Hepatocyte (in vitro differentiated cells): ENCODE data around the gene SEMA3A. TPM values are rescaled to one million over a fixed set of nuclear protein-coding genes. Genes with fewer than 3 reads are reported as not detected.
A peak's percentile ranks its signal among the peaks of the same experiment; 100 is the strongest.

Experiments
- DNase-seq: peaks from one replicate; pipeline ENCODE4 v3.0.0-alpha.2; 2016; ENCODE audit warnings: low spot score
- H2AFZ ChIP-seq: fragments of 200-600 bp; sonication (generic); 2 replicates; pipeline ENCODE4 v1.6.0; 2016; ENCODE audit warnings: antibody characterized with exemption, mild to moderate bottlenecking
- H3K27ac ChIP-seq: fragments of 200-600 bp; sonication (generic); 2 replicates; pipeline ENCODE4 v1.5.1; 2016; ENCODE audit warnings: mild to moderate bottlenecking
- H3K27me3 ChIP-seq: fragments of 200-600 bp; sonication (generic); 2 replicates; pipeline ENCODE4 v1.6.1; 2016
- H3K36me3 ChIP-seq: fragments of 200-600 bp; sonication (generic); replicated peaks from 2 replicates; pipeline ENCODE4 v1.5.1; 2016; ENCODE audit warnings: low read depth; ENCODE audit not compliant: insufficient read depth
- H3K4me1 ChIP-seq: fragments of 200-600 bp; sonication (generic); 2 replicates; pipeline ENCODE4 v1.5.1; 2016; ENCODE audit warnings: mild to moderate bottlenecking, moderate library complexity; ENCODE audit not compliant: insufficient read depth
- H3K4me2 ChIP-seq: fragments of 200-600 bp; sonication (generic); 2 replicates; pipeline ENCODE4 v1.6.0; 2016
- H3K4me3 ChIP-seq: fragments of 200-600 bp; sonication (generic); 2 replicates; pipeline ENCODE4 v1.5.1; 2016; ENCODE audit warnings: mild to moderate bottlenecking
- H3K79me2 ChIP-seq: fragments of 200-600 bp; sonication (generic); 2 replicates; pipeline ENCODE4 v1.6.0; 2017; ENCODE audit warnings: mild to moderate bottlenecking
- H3K9me2 ChIP-seq: fragments of 200-600 bp; sonication (generic); replicated peaks from 2 replicates; pipeline ENCODE4 v1.6.0; 2017; ENCODE audit warnings: mild to moderate bottlenecking; ENCODE audit not compliant: insufficient read depth
- H3K9me3 ChIP-seq: fragments of 200-600 bp; sonication (generic); 2 replicates; pipeline ENCODE4 v1.5.1; 2016; ENCODE audit warnings: low read depth, mild to moderate bottlenecking
- H4K20me1 ChIP-seq: fragments of 200-600 bp; sonication (generic); 2 replicates; pipeline ENCODE4 v1.6.0; 2016; ENCODE audit warnings: mild to moderate bottlenecking; ENCODE audit not compliant: insufficient read depth, poor library complexity, severe bottlenecking
- CTCF ChIP-seq: fragments of 200-600 bp; sonication (generic); IDR thresholded peaks from 2 replicates; pipeline ENCODE4 v1.5.1; 2016; ENCODE audit warnings: antibody characterized with exemption, mild to moderate bottlenecking; ENCODE audit not compliant: poor library complexity
- EZH2 ChIP-seq: fragments of 200-600 bp; sonication (generic); IDR thresholded peaks from 2 replicates; pipeline ENCODE4 v1.6.1; 2016; ENCODE audit warnings: antibody characterized with exemption, mild to moderate bottlenecking, borderline replicate concordance
- EZH2phosphoT487 ChIP-seq: fragments of 200-600 bp; sonication (generic); IDR thresholded peaks from one replicate; pipeline ENCODE4 v1.6.1; 2018; ENCODE audit warnings: antibody characterized with exemption, mild to moderate bottlenecking, low read depth, moderate library complexity; ENCODE audit not compliant: unreplicated experiment, severe bottlenecking
- WGBS: methylation state at CpG from one replicate; pipeline ENCODE4 v1.1.6; 2016; ENCODE audit warnings: low lambda C conversion rate; ENCODE audit errors: missing lambda C conversion rate; 5-methylcytosine and 5-hydroxymethylcytosine counted together
- polyA plus RNA-seq: library from polyadenylated mRNA; unstranded; fragments of >200 nt; fragmentation: Nextera tagmentation; extraction: Ambion mirVana; gene quantifications from 2 replicates; pipeline ENCODE4 v1.2.1, GENCODE V29; 2016
- total RNA-seq: library from RNA; depleted of rRNA; stranded (reverse); fragments of >200 nt; gene quantifications from 2 replicates; pipeline ENCODE4 v1.2.3, GENCODE V29; 2014

Gene SEMA3A
- total and polyA plus RNA-seq, 2 experiments from 2014 or later, result 19.3 to 64.6 TPM

GRCh38 chr7:84202855-84203254 is 8.3 kb upstream of the SEMA3A start:
- H3K27ac ChIP-seq, result no peak overlapping the region
- no peaks in the 10 kb centered on the region for H3K79me2 ChIP-seq
- H3K4me1 ChIP-seq, result no peaks in the 10 kb centered on the region
- H3K4me2 ChIP-seq, result no peak overlapping the region
- WGBS, result 98% methylated on average over 1 of the region's 1 CpG
- no peaks in the 10 kb centered on the region for H3K9me2 ChIP-seq
- no peaks in the 10 kb centered on the region for H3K9me3 ChIP-seq
- TF ChIP-seq EZH2phosphoT487 (no peak), EZH2 (no peak), CTCF (no peak)
- no peaks in the 10 kb centered on the region for H3K36me3 ChIP-seq
- DNase-seq, result no peak
- H2AFZ ChIP-seq, result no peak overlapping the region
- H4K20me1 ChIP-seq, result no peaks in the 10 kb centered on the region
- no peaks in the 10 kb centered on the region for H3K27me3 ChIP-seq
- no peak overlapping the region for H3K4me3 ChIP-seq

GRCh38 chr7:84200859-84201258 is 6.3 kb upstream of the SEMA3A start:
- no peaks in the 10 kb centered on the region for H3K27me3 ChIP-seq
- no peak overlapping the region for H3K4me2 ChIP-seq
- TF ChIP-seq EZH2, result no peak
- no peak for TF ChIP-seq EZH2phosphoT487
- no peak for TF ChIP-seq CTCF
- H3K9me2 ChIP-seq, result no peaks in the 10 kb centered on the region
- no peaks in the 10 kb centered on the region for H4K20me1 ChIP-seq
- no peak overlapping the region for H3K27ac ChIP-seq
- no peaks in the 10 kb centered on the region for H3K9me3 ChIP-seq
- 31% methylated on average over 3 of the region's 3 CpGs for WGBS
- no peak overlapping the region for H2AFZ ChIP-seq
- H3K4me1 ChIP-seq, result peaks cover 7% of the 10 kb centered on the region
- H3K79me2 ChIP-seq, result no peaks in the 10 kb centered on the region
- no peaks in the 10 kb centered on the region for H3K36me3 ChIP-seq
- no peak overlapping the region for H3K4me3 ChIP-seq
- DNase-seq, result no peak

- TF ChIP-seq EZH2phosphoT487 (no peak), EZH2 (no peak), CTCF (no peak)
- no peak overlapping the region for H3K4me2 ChIP-seq
- H4K20me1 ChIP-seq, result no peaks in the 10 kb centered on the region
- H2AFZ ChIP-seq, result no peak overlapping the region
- DNase-seq, result no peak
- H3K9me3 ChIP-seq, result no peaks in the 10 kb centered on the region
- H3K9me2 ChIP-seq, result no peaks in the 10 kb centered on the region
- no peaks in the 10 kb centered on the region for H3K27me3 ChIP-seq
- H3K36me3 ChIP-seq, result no peaks in the 10 kb centered on the region
- H3K4me1 ChIP-seq, result peaks cover 8% of the 10 kb centered on the region
- WGBS, result 75% methylated on average over 2 of the region's 2 CpGs
- H3K4me3 ChIP-seq, result no peak overlapping the region
- H3K27ac ChIP-seq, result no peak overlapping the region
- H3K79me2 ChIP-seq, result peaks cover 3% of the 10 kb centered on the region
These were observed 4.6 kb upstream of the SEMA3A start for GRCh38 chr7:84199216-84199615.

- Histone ChIP-seq H3K27ac (peak overlapping the region; percentile 85), H3K36me3 (no peaks in the 10 kb centered on the region), H3K9me2 (no peaks in the 10 kb centered on the region), H3K4me1 (peaks cover 8% of the 10 kb centered on the region), H3K9me3 (no peaks in the 10 kb centered on the region), H4K20me1 (no peaks in the 10 kb centered on the region), H3K4me2 (peak overlapping the region; percentile 76), H3K4me3 (no peak overlapping the region), H3K79me2 (peaks cover 34% of the 10 kb centered on the region), H2AFZ (peak overlapping the region; percentile 68), H3K27me3 (no peaks in the 10 kb centered on the region)
- peak; percentile 31 for DNase-seq
- no peak for TF ChIP-seq EZH2phosphoT487
- TF ChIP-seq EZH2, result no peak
- no peak for TF ChIP-seq CTCF
- WGBS, result 9% methylated on average over 4 of the region's 4 CpGs
These were observed 1.5 kb upstream of the SEMA3A start for GRCh38 chr7:84196084-84196503.
